Endodermal cell (in vitro differentiated cells): ENCODE data around the gene RAB31. TPM values are rescaled to one million over a fixed set of nuclear protein-coding genes. Genes with fewer than 3 reads are reported as not detected.

Experiments
- DNase-seq: peaks from one replicate; pipeline ENCODE4 v3.0.0-alpha.2; 2017
- H3K27ac ChIP-seq: 2 replicates; pipeline ENCODE4 v1.5.1; 2013; ENCODE audit warnings: mild to moderate bottlenecking, low read depth, low read length, moderate library complexity
- H3K27me3 ChIP-seq: 2 replicates; pipeline ENCODE4 v1.6.1; 2013; ENCODE audit warnings: mild to moderate bottlenecking, low read length, moderate library complexity; ENCODE audit not compliant: insufficient read depth, control insufficient read depth, poor library complexity, severe bottlenecking
- H3K36me3 ChIP-seq: 2 replicates; pipeline ENCODE4 v1.7.0; 2013; ENCODE audit warnings: mild to moderate bottlenecking, low read length, moderate library complexity; ENCODE audit not compliant: control insufficient read depth, insufficient read depth
- H3K4me1 ChIP-seq: one replicate; pipeline ENCODE4 v1.7.0; 2013; ENCODE audit warnings: low read length; ENCODE audit not compliant: control insufficient read depth, insufficient read depth
- H3K4me3 ChIP-seq: 2 replicates; pipeline ENCODE4 v1.5.1; 2013; ENCODE audit warnings: mild to moderate bottlenecking, low read length, moderate library complexity
- H3K9ac ChIP-seq: 2 replicates; pipeline ENCODE4 v1.6.1; 2013; ENCODE audit warnings: mild to moderate bottlenecking, low read length, moderate library complexity; ENCODE audit not compliant: poor library complexity, severe bottlenecking; ENCODE audit errors: extremely low read depth
- H3K9me3 ChIP-seq: 2 replicates; pipeline ENCODE4 v1.6.1; 2013; ENCODE audit warnings: mild to moderate bottlenecking, low read length, moderate library complexity; ENCODE audit not compliant: control insufficient read depth
- H3K27ac Mint-ChIP-seq: 2 replicates; pipeline ENCODE4 v1.8.0; 2020; ENCODE audit warnings: mixed read lengths
- H3K27me3 Mint-ChIP-seq: 2 replicates; pipeline ENCODE4 v1.8.0; 2021; ENCODE audit warnings: mild to moderate bottlenecking, mixed read lengths; ENCODE audit not compliant: insufficient read depth
- H3K36me3 Mint-ChIP-seq: 2 replicates; pipeline ENCODE4 v1.8.0; 2020; ENCODE audit warnings: low read depth, mixed read lengths
- H3K4me1 Mint-ChIP-seq: 2 replicates; pipeline ENCODE4 v1.8.0; 2020; ENCODE audit warnings: mixed read lengths
- H3K4me3 Mint-ChIP-seq: 2 replicates; pipeline ENCODE4 v1.8.0; 2020; ENCODE audit warnings: mild to moderate bottlenecking, moderate library complexity, mixed read lengths
- H3K9me3 Mint-ChIP-seq: 2 replicates; pipeline ENCODE4 v1.8.0; 2020; ENCODE audit warnings: mild to moderate bottlenecking, mixed read lengths
- CTCF ChIP-seq: fragments of 200-600 bp; sonication (generic); conservative IDR thresholded peaks from 2 replicates; pipeline ENCODE4 v1.5.0; 2021; ENCODE audit warnings: antibody characterized with exemption, mild to moderate bottlenecking
- WGBS, 2 experiments: methylation state at CpG; one replicate each; pipeline versions ENCODE4 v1.1.5 to v1.1.7; 2013; ENCODE audit warnings: missing lambda C conversion rate in 2 of 2, mixed read lengths in 1 of 2; ENCODE audit not compliant: insufficient coverage in 1 of 2, insufficient read length in 1 of 2; 5-methylcytosine and 5-hydroxymethylcytosine counted together
- total RNA-seq, 2 donors: library from RNA; stranded (reverse); fragmentation: NEBNext Ultra II Directional in 1 of 2; extraction: Animal tissue kit (Norgen Biotek cat#: 25700) in 1 of 2; gene quantifications; 2 replicates in 1 of 2; 3 replicates in 1 of 2; pipeline ENCODE4 v1.2.1, GENCODE V29; 2021

RAB31 gene
- total RNA-seq, 2 donors from 2014 or later, result 11.7 to 20.3 TPM

DNA sequence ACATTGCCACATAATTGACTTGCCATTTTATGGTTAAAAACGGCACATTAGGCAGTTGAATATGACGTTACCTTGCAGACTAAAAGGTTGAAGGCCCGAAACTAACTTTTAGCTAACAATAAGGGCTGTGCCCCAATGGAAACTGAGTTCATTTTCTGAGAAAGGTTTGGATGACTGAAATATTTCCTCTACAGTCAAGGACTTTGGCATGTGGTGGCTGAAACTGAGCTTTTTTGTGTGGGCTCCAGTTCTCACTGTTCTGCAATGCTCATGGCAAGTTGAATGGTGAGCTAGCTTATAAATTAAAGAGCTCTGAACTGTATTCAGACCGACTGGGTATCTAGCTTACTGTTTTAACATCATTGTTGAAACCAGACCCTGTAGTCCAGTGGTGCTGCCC lies 153.8 kb downstream of the RAB31 start:
- Mint-ChIP-seq H3K4me1 (no peaks in the 10 kb centered on the region), H3K36me3 (no peaks in the 10 kb centered on the region), H3K4me3 (no peak overlapping the region), H3K9me3 (peaks cover 24% of the 10 kb centered on the region), H3K27me3 (no peaks in the 10 kb centered on the region), H3K27ac (no peak overlapping the region)
- H3K36me3 ChIP-seq, result no peaks in the 10 kb centered on the region
- no peak for TF ChIP-seq CTCF
- DNase-seq, result no peak
- no peaks in the 10 kb centered on the region for H3K4me1 ChIP-seq
- peaks cover 24% of the 10 kb centered on the region for H3K9me3 ChIP-seq
- H3K27me3 ChIP-seq, result no peaks in the 10 kb centered on the region
- H3K27ac ChIP-seq, result no peak overlapping the region
- H3K4me3 ChIP-seq, result no peak overlapping the region
- no peak overlapping the region for H3K9ac ChIP-seq
- WGBS, 2 experiments, result 92 to 98% methylated on average over 4 of the region's 4 CpGs

DNA sequence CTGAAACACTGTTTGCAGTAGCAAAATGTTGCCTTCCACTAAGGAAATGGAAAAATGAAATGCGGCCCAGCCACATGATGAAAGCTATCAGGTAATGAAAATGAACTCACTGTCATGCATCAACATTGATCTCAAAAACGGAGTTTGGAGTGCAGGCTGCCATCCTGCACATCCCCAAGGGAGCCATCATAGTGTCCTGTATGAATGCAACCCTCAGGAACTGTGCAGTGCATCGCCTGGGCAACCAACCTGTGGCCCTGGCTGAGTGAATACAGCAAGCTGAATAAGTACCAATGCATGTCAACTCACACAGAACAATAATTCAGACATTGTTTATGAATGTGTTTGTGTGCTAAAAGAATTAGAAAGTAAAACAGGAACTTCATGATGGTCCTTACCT lies 154.6 kb downstream of the RAB31 start:
- Mint-ChIP-seq H3K27me3 (no peaks in the 10 kb centered on the region), H3K9me3 (peaks cover 29% of the 10 kb centered on the region), H3K36me3 (no peaks in the 10 kb centered on the region), H3K4me3 (no peak overlapping the region), H3K4me1 (no peaks in the 10 kb centered on the region), H3K27ac (no peak overlapping the region)
- Histone ChIP-seq H3K27ac (no peak overlapping the region), H3K27me3 (no peaks in the 10 kb centered on the region), H3K9ac (no peak overlapping the region), H3K4me1 (no peaks in the 10 kb centered on the region), H3K36me3 (no peaks in the 10 kb centered on the region), H3K9me3 (peaks cover 28% of the 10 kb centered on the region), H3K4me3 (no peak overlapping the region)
- 69 to 76% methylated on average over 2 to 3 of the region's 3 CpGs for WGBS, 2 experiments
- TF ChIP-seq CTCF, result no peak
- DNase-seq, result no peak

- H3K36me3 ChIP-seq, result no peaks in the 10 kb centered on the region
These were observed 155.2 kb downstream of the RAB31 start for GRCh38 chr18:9863282-9863681.

More at GRCh38 chr18:9863282-9863681, 155.2 kb downstream of the RAB31 start:
- Mint-ChIP-seq H3K4me1 (no peaks in the 10 kb centered on the region), H3K36me3 (no peaks in the 10 kb centered on the region), H3K27ac (no peak overlapping the region), H3K4me3 (no peak overlapping the region), H3K9me3 (peaks cover 31% of the 10 kb centered on the region), H3K27me3 (no peaks in the 10 kb centered on the region)
- Histone ChIP-seq H3K4me3 (no peak overlapping the region), H3K9me3 (peaks cover 28% of the 10 kb centered on the region), H3K9ac (no peak overlapping the region), H3K27me3 (no peaks in the 10 kb centered on the region), H3K27ac (no peak overlapping the region), H3K4me1 (no peaks in the 10 kb centered on the region)
- DNase-seq, result no peak
- no peak for TF ChIP-seq CTCF
- 67% methylated on average over 2 of the region's 2 CpGs; no CpG with 5 or more reads in 1 of the 2 experiments for WGBS, 2 experiments
